ENCODE data around the gene RICTOR.

GRCh38 chr5:38941912-38942311 is 132.3 kb downstream of the RICTOR start:
- TF ChIP-seq GATA2 (IDR thresholded peaks at IDR 0.05; ENCODE audit: low read depth, low read length), result no peak
- no peak for TF ChIP-seq GATA3 (IDR thresholded peaks at IDR 0.05; ENCODE audit: low read depth, low read length)
